GM19351 (cell line): Measurements from ENCODE around the gene ZFR2.
"Not testable (repeated sequence)": the region's sequence is repeated elsewhere in the genome, so short reads cannot be mapped to it uniquely, and the experiment has no call there.

Source experiments
- ATAC-seq: cut with Tn5 transposase; IDR thresholded peaks from one replicate; pipeline ENCODE4 v1.9.1; 2021; ENCODE audit warnings: mild to moderate bottlenecking, moderate library complexity; ENCODE audit not compliant: unreplicated experiment

Gene ZFR2

GRCh38 chr19:3816566-3817218 is 52.1 kb downstream of the ZFR2 start:
- no peak for ATAC-seq

- ATAC-seq: not testable (repeated sequence)
Observed at GRCh38 chr19:3816148-3816547, 52.7 kb downstream of the ZFR2 start.

GRCh38 chr19:3814648-3815047 is 54.2 kb downstream of the ZFR2 start:
- no peak for ATAC-seq

- ATAC-seq: no peak
Observed at GRCh38 chr19:3813473-3814392, 55.1 kb downstream of the ZFR2 start.

GRCh38 chr19:3810708-3811355 is 58.0 kb downstream of the ZFR2 start:
- no peak for ATAC-seq

GRCh38 chr19:3809881-3810707 is 58.7 kb downstream of the ZFR2 start:
- ATAC-seq: no peak

GRCh38 chr19:3808420-3809143 is 60.3 kb downstream of the ZFR2 start:
- ATAC-seq: no peak

- ATAC-seq: no peak
Observed at GRCh38 chr19:3807574-3808354, 61.1 kb downstream of the ZFR2 start.

GRCh38 chr19:3807131-3807480 is 61.7 kb downstream of the ZFR2 start:
- ATAC-seq: no peak

- ATAC-seq: no peak
Observed at GRCh38 chr19:3805859-3806258, 63.0 kb downstream of the ZFR2 start.

GRCh38 chr19:3804429-3804828 is 64.4 kb downstream of the ZFR2 start:
- no peak for ATAC-seq

GRCh38 chr19:3803986-3804385 is 64.9 kb downstream of the ZFR2 start:
- ATAC-seq: no peak

GRCh38 chr19:3803114-3803888 is 65.5 kb downstream of the ZFR2 start:
- ATAC-seq: no peak

- no peak for ATAC-seq
Observed at GRCh38 chr19:3801412-3802096, 67.3 kb downstream of the ZFR2 start.

GRCh38 chr19:3800996-3801395 is 67.8 kb downstream of the ZFR2 start:
- no peak for ATAC-seq

GRCh38 chr19:3798137-3798536 is 70.7 kb downstream of the ZFR2 start:
- no peak for ATAC-seq

- no peak for ATAC-seq
Observed at GRCh38 chr19:3796358-3796757, 72.5 kb downstream of the ZFR2 start.

GRCh38 chr19:3793799-3794198 is 75.0 kb downstream of the ZFR2 start:
- ATAC-seq: no peak
